K562 (cell line): ENCODE measurements around the gene RPL7A. TPM values are rescaled to one million over a fixed set of nuclear protein-coding genes. Genes with fewer than 3 reads are reported as not detected.

Experiments
- ATAC-seq: fragments of 200-7000 bp; cut with Tn5 transposase; 3 replicates; pipeline ENCODE4 v1.9.1; 2020; ENCODE audit warnings: moderate library complexity
- BruUV-seq: library from RNA; stranded (reverse); fragments of 400-500 nt; replicated peaks from 2 replicates; lab custom pipeline; 2021; lab: Mats Ljungman, UMichigan
- CTCF ChIA-PET: fragments of 300-600 bp; formaldehyde crosslinking; extraction: SDS; loops from one replicate; lab custom pipeline; 2021; ENCODE audit warnings: low intra/inter-chr PET ratio; lab: Yijun Ruan, JAX
- POLR2A ChIA-PET: fragments of 300-600, 350-650 bp; sonication (Branson Sonifier 250); formaldehyde crosslinking; extraction: SDS; loops from one replicate; lab custom pipeline; 2021; ENCODE audit warnings: antibody characterized with exemption, inconsistent platforms; lab: Yijun Ruan, JAX
- DNase-seq, 4 experiments: peaks; one replicate each; pipeline versions ENCODE4 v3.0.0 to v3.0.0-alpha.2; 2011 to 2018; ENCODE audit warnings: low spot score in 3 of 4, mixed read lengths in 3 of 4; ENCODE audit errors: extremely low read depth in 1 of 4
- FAIRE-seq: peaks from 2 replicates; lab custom pipeline; 2011; peaks lifted over from hg19 to GRCh38; lab: Jason Lieb, UNC
- H2AFZ ChIP-seq: 2 replicates; pipeline ENCODE4 v1.6.0; 2011; ENCODE audit warnings: low read depth, low read length, control low read depth, inconsistent platforms
- H3K27ac ChIP-seq: fragments of 200-600 bp; 3 replicates; pipeline ENCODE4 v1.8.0; 2011; ENCODE audit warnings: low read depth, mild to moderate bottlenecking, control low read depth, inconsistent platforms, low read length, moderate library complexity, mixed read lengths; ENCODE audit errors: extremely low read depth
- H3K27me3 ChIP-seq, 2 experiments: fragments of 300-600 bp in 1 of 2; 2 replicates in 1 of 2; 3 replicates in 1 of 2; pipeline versions ENCODE4 v1.6.0 to v1.8.0; 2011; ENCODE audit warnings: inconsistent platforms in 2 of 2, low read length in 2 of 2, mild to moderate bottlenecking in 1 of 2, mixed read lengths in 1 of 2, moderate library complexity in 1 of 2; ENCODE audit not compliant: control insufficient read depth in 2 of 2, insufficient read depth in 2 of 2
- H3K36me3 ChIP-seq: fragments of 300-600 bp; 3 replicates; pipeline ENCODE4 v1.8.0; 2011; ENCODE audit warnings: mild to moderate bottlenecking, low read length, inconsistent platforms; ENCODE audit not compliant: control insufficient read depth, insufficient read depth
- H3K4me1 ChIP-seq, 2 experiments: fragments of 200-600 bp in 1 of 2; replicated peaks in 1 of 2; 2 replicates in 1 of 2; 3 replicates in 1 of 2; pipeline versions ENCODE4 v1.5.1 to v1.8.0; 2011; ENCODE audit warnings: inconsistent platforms in 2 of 2, low read length in 2 of 2, mild to moderate bottlenecking in 1 of 2, mixed read lengths in 1 of 2, moderate library complexity in 1 of 2; ENCODE audit not compliant: control insufficient read depth in 2 of 2, insufficient read depth in 2 of 2
- H3K4me2 ChIP-seq: 2 replicates; pipeline ENCODE4 v1.6.1; 2011; ENCODE audit warnings: low read length, control low read depth, inconsistent platforms, mixed read lengths; ENCODE audit not compliant: insufficient read depth
- H3K4me3 ChIP-seq: fragments of 200-600 bp; sonication (generic), shearing (Covaris generic); 2 replicates; pipeline ENCODE4 v1.5.1; 2016; ENCODE audit warnings: control low read depth, inconsistent platforms
- H3K79me2 ChIP-seq: fragments of 200-600 bp; 3 replicates; pipeline ENCODE4 v1.8.0; 2011; ENCODE audit warnings: low read length, inconsistent platforms; ENCODE audit not compliant: control insufficient read depth, insufficient read depth
- H3K9ac ChIP-seq, 2 experiments: 2 replicates each; pipeline versions ENCODE4 v1.6.0 to v1.6.1; 2011; ENCODE audit warnings: low read depth in 2 of 2, low read length in 2 of 2, control low read depth in 1 of 2, inconsistent platforms in 1 of 2, mild to moderate bottlenecking in 1 of 2, mixed read lengths in 1 of 2; ENCODE audit not compliant: insufficient read depth in 1 of 2
- H3K9me1 ChIP-seq: one replicate; pipeline ENCODE4 v1.6.0; 2011; ENCODE audit warnings: inconsistent platforms, mild to moderate bottlenecking, low read length, moderate library complexity; ENCODE audit not compliant: control insufficient read depth, insufficient read depth
- H3K9me3 ChIP-seq: replicated peaks from 2 replicates; pipeline ENCODE4 v1.5.1; 2011; ENCODE audit warnings: low read depth, low read length, inconsistent platforms; ENCODE audit not compliant: control insufficient read depth, insufficient read depth
- H4K20me1 ChIP-seq: replicated peaks from 2 replicates; pipeline ENCODE4 v1.6.1; 2011; ENCODE audit warnings: low read length, inconsistent platforms, mixed read lengths; ENCODE audit not compliant: control insufficient read depth, insufficient read depth
- FOXJ3 ChIP-seq: sonication (generic); formaldehyde crosslinking; IDR thresholded peaks from 2 replicates; pipeline ENCODE4 v1.4.0; 2020; ENCODE audit warnings: mild to moderate bottlenecking, missing genetic modification reagents
- NRF1 ChIP-seq, 2 experiments: fragments of 450-650 bp; IDR thresholded peaks in 1 of 2; conservative IDR thresholded peaks in 1 of 2; 2 replicates each; pipeline ENCODE4 v1.6.1; 2014; ENCODE audit warnings: mild to moderate bottlenecking in 2 of 2
- POLR2A ChIP-seq: fragments of 450-650 bp; conservative IDR thresholded peaks from 2 replicates; pipeline ENCODE4 v1.6.1; 2016
- POLR2G ChIP-seq: fragments of 200-400 bp; formaldehyde crosslinking; IDR thresholded peaks from 2 replicates; pipeline ENCODE4 v1.6.1; 2017; ENCODE audit warnings: low read depth, mild to moderate bottlenecking, antibody characterized with exemption, low read length, moderate library complexity
- RAD21 ChIP-seq, 2 experiments: fragments of 250-450 bp in 1 of 2; fragments of 450-650 bp in 1 of 2; sonication (Bioruptor Pico) in 1 of 2; formaldehyde crosslinking in 1 of 2; IDR thresholded peaks in 1 of 2; conservative IDR thresholded peaks in 1 of 2; 2 replicates each; pipeline versions ENCODE4 v1.4.0 to v1.8.0; 2020 to 2022; ENCODE audit warnings: mild to moderate bottlenecking in 2 of 2, moderate library complexity in 1 of 2
- REST ChIP-seq, 2 experiments: fragments of 450-650 bp; formaldehyde crosslinking in 1 of 2; IDR thresholded peaks; 2 replicates each; pipeline versions ENCODE4 v1.4.0 to v1.6.1; 2014 to 2020; ENCODE audit warnings: mild to moderate bottlenecking in 2 of 2, borderline replicate concordance in 1 of 2, low read depth in 1 of 2
- SMC3 ChIP-seq: conservative IDR thresholded peaks from 2 replicates; pipeline ENCODE4 v1.6.1; 2011; ENCODE audit warnings: low read depth, low read length, improper control_type of control experiment; ENCODE audit not compliant: insufficient read depth
- WGBS: fragments of 100-300 bp; shearing (Covaris generic); methylation state at CpG from one replicate; pipeline ENCODE4 v1.1.6; 2016; ENCODE audit warnings: low coverage, mixed read lengths; ENCODE audit not compliant: insufficient coverage; ENCODE audit errors: missing lambda C conversion rate; 5-methylcytosine and 5-hydroxymethylcytosine counted together
- in situ Hi-C: fragments of 300-500 bp; cut with MboI; formaldehyde crosslinking; loops from 4 replicates; pipeline ENCODE4 v1.15.0; 2018; ENCODE audit warnings: inconsistent platforms, mixed read lengths
- intact Hi-C: fragments of 100-400 bp; cut with micrococcal nuclease; formaldehyde crosslinking; loops from 2 replicates; pipeline ENCODE4 v1.14.2; 2022
- polyA plus RNA-seq, 8 experiments: library from polyadenylated mRNA; depleted of rRNA in 4 of 8; stranded (reverse) in 5 of 8; unstranded in 3 of 8; fragments of >200 nt; fragmentation: Nextera tagmentation in 2 of 8; fragmentation: Illumina TruSeq in 1 of 8; extraction: Ambion mirVana in 2 of 8; extraction: Trizol in 1 of 8; gene quantifications; 2 replicates each; pipeline versions ENCODE4 v1.2.1 to v1.2.3, GENCODE V29; 2011 to 2014; ENCODE audit warnings: inconsistent platforms in 1 of 8, missing spikeins in 1 of 8
- total RNA-seq, 7 experiments: library from RNA; depleted of rRNA in 6 of 7; stranded (reverse); fragments of >200 nt in 6 of 7; fragmentation: Illumina TruSeq in 2 of 7; extraction: Trizol in 2 of 7; gene quantifications; 2 replicates each; pipeline versions ENCODE4 v1.2.1 to v1.2.3, GENCODE V29; 2011 to 2021; ENCODE audit warnings: low replicate concordance in 1 of 7
- TF ChIP-seq, protein P1 (sequence below), 3 experiments: IDR thresholded peaks in 2 of 3; conservative IDR thresholded peaks in 1 of 3; 2 replicates each; pipeline ENCODE4 v1.5.1; 2011 to 2012; ENCODE audit warnings: low read length in 3 of 3, mild to moderate bottlenecking in 3 of 3, control low read depth in 2 of 3, improper control_type of control experiment in 1 of 3, inconsistent platforms in 1 of 3, low read depth in 1 of 3, mixed read lengths in 1 of 3, moderate library complexity in 1 of 3; ENCODE audit not compliant: insufficient read depth in 2 of 3

Gene RPL7A
- total and polyA plus RNA-seq, 9 of the 15 experiments (the other 6 are each of a cell fraction or from before 2014, with no cell fraction given): 1,935 to 3,760 (median 2,652) TPM

DNA sequence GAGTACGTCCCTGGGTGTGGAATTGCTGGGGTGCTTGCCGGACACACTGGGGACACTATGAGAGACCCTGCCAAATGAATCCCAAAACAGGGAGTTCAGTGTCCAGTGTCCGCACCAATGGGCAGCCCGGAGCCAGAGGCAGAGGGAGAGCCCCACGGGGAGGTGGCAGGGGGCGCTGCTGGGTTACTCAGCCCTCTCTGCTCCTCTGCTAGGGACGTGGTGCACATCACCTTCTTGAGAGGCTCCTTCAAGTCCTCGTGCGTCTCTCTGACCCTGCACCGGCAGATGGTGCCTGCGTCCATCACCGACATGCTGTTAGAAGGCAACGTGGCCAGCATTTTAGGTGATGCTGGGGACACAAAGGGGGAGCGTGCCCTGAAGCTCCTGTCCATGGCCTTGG is 48.9 kb downstream of the RPL7A start:
- peaks cover 15 to 38% of the 10 kb centered on the region in 2 experiments; a peak in 3 of 5 replicates for H3K27me3 ChIP-seq
- no peak overlapping the region; a peak in 1 of 4 replicates for H3K9ac ChIP-seq
- H3K27ac ChIP-seq: no peak overlapping the region
- peak in 2 of 4 experiments; percentile 60 to 63 for DNase-seq
- in situ Hi-C loops: no loop called here
- H2AFZ ChIP-seq: no peak overlapping the region
- FAIRE-seq: peak; percentile 80
- peaks cover 2% of the 10 kb centered on the region for H3K9me1 ChIP-seq
- peaks cover 9% of the 10 kb centered on the region; the same call in 1 of the 2 replicates for H4K20me1 ChIP-seq
- no peak overlapping the region for H3K4me3 ChIP-seq
- intact Hi-C loops: no loop called here
- no TSS peak for BruUV-seq
- peak; percentile 90 for ATAC-seq
- no peaks in the 10 kb centered on the region for H3K36me3 ChIP-seq
- CTCF ChIA-PET: no interaction called here
- no peak overlapping the region for H3K4me2 ChIP-seq
- POLR2A ChIA-PET: interaction anchor here (1.2 to 2.1 kb wide), 2 partner anchors 10 to 20 kb away, joined by 4 to 7 read pairs; no protein-coding TSS in a partner anchor
- H3K9me3 ChIP-seq: no peaks in the 10 kb centered on the region
- H3K79me2 ChIP-seq: no peaks in the 10 kb centered on the region
- peaks cover 0 to 9% of the 10 kb centered on the region in 2 experiments; a peak in 2 of 5 replicates for H3K4me1 ChIP-seq
- WGBS: 8% methylated on average over 13 of the region's 14 CpGs
- TF ChIP-seq FOXJ3 (CRISPR knock-in tag) (no peak), POLR2G (peak; percentile 58), SMC3 (peak; percentile 34; the same call in 1 of the 2 replicates), REST (IDR thresholded peaks at IDR 0.05; ENCODE audit: borderline replicate concordance) (peak; percentile 44; the same call in 1 of the 2 replicates), REST (CRISPR knock-in tag; IDR thresholded peaks at IDR 0.05; ENCODE audit: low read depth) (no peak), RAD21 (CRISPR knock-in tag; conservative IDR thresholded peaks at IDR 0.05 in 1 of 2, IDR thresholded peaks at IDR 0.05 in 1 of 2) (peak in 1 of 2 experiments; percentile 53; a peak in 2 of 4 replicates), NRF1 (conservative IDR thresholded peaks at IDR 0.05 in 1 of 2, IDR thresholded peaks at IDR 0.05 in 1 of 2) (0 out of 4 replicates have a peak, but pooled peaks of 1 of the 2 experiments have one; percentile 14), POLR2A (no peak)
- TF ChIP-seq, protein P1, sequence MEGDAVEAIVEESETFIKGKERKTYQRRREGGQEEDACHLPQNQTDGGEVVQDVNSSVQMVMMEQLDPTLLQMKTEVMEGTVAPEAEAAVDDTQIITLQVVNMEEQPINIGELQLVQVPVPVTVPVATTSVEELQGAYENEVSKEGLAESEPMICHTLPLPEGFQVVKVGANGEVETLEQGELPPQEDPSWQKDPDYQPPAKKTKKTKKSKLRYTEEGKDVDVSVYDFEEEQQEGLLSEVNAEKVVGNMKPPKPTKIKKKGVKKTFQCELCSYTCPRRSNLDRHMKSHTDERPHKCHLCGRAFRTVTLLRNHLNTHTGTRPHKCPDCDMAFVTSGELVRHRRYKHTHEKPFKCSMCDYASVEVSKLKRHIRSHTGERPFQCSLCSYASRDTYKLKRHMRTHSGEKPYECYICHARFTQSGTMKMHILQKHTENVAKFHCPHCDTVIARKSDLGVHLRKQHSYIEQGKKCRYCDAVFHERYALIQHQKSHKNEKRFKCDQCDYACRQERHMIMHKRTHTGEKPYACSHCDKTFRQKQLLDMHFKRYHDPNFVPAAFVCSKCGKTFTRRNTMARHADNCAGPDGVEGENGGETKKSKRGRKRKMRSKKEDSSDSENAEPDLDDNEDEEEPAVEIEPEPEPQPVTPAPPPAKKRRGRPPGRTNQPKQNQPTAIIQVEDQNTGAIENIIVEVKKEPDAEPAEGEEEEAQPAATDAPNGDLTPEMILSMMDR (IDR thresholded peaks at IDR 0.05 in 2 of 3, conservative IDR thresholded peaks at IDR 0.05 in 1 of 3; ENCODE audit: insufficient read depth in 2 of 3, low read depth in 1 of 3, low read length in 3 of 3): peak; percentile 70 to 74 (median 70)
